Kidney (tissue), 14 donors: ENCODE measurements around the gene SSTR1. TPM values are rescaled to one million over a fixed set of nuclear protein-coding genes. Genes with fewer than 3 reads are reported as not detected.
A peak's percentile ranks its signal among the peaks of the same experiment; 100 is the strongest.

Experiments
- DNase-seq, 5 donors: peaks; one replicate each; pipeline ENCODE4 v3.0.0-alpha.2; 2013 to 2020
- FAIRE-seq: peaks from 2 replicates; lab custom pipeline; 2012; peaks lifted over from hg19 to GRCh38; lab: Jason Lieb, UNC
- H3K27ac ChIP-seq, 2 donors: one replicate each; pipeline ENCODE4 v1.7.0; 2013; ENCODE audit warnings: low read depth in 2 of 2, low read length in 2 of 2, inconsistent platforms in 1 of 2
- H3K27me3 ChIP-seq: one replicate; pipeline ENCODE4 v1.7.1; 2013; ENCODE audit warnings: low read length, inconsistent platforms; ENCODE audit not compliant: control insufficient read depth, insufficient read depth
- H3K36me3 ChIP-seq, 3 donors: one replicate each; pipeline versions ENCODE4 v1.7.0 to v1.7.1; 2013; ENCODE audit warnings: low read length in 3 of 3, control low read depth in 1 of 3, inconsistent platforms in 1 of 3; ENCODE audit not compliant: insufficient read depth in 3 of 3, control insufficient read depth in 2 of 3
- H3K4me1 ChIP-seq, 3 donors: one replicate each; pipeline versions ENCODE4 v1.7.0 to v1.7.1; 2013; ENCODE audit warnings: low read length in 3 of 3, inconsistent platforms in 1 of 3, low read depth in 1 of 3; ENCODE audit not compliant: control insufficient read depth in 2 of 3, insufficient read depth in 2 of 3
- H3K4me3 ChIP-seq, 3 donors: one replicate each; pipeline versions ENCODE4 v1.7.0 to v1.8.1; 2013; ENCODE audit warnings: low read length in 3 of 3, control low read depth in 1 of 3, inconsistent platforms in 1 of 3
- H3K9ac ChIP-seq, 3 donors: one replicate each; pipeline versions ENCODE4 v1.7.0 to v1.7.1; 2013; ENCODE audit warnings: low read length in 3 of 3, control low read depth in 1 of 3, inconsistent platforms in 1 of 3
- H3K9me3 ChIP-seq, 3 donors: one replicate each; pipeline versions ENCODE4 v1.7.0 to v1.7.1; 2013; ENCODE audit warnings: low read length in 3 of 3, control low read depth in 1 of 3, inconsistent platforms in 1 of 3; ENCODE audit not compliant: control insufficient read depth in 2 of 3, insufficient read depth in 1 of 3
- intact Hi-C: fragments of 100-400 bp; cut with DNase I; formaldehyde crosslinking; loops from one replicate; pipeline ENCODE4 v1.11.1; 2022
- polyA plus RNA-seq: library from polyadenylated mRNA; stranded (reverse); fragments of 350-450 nt; fragmentation: Illumina TruSeq; extraction: RNeasy Lipid Tissue Mini Kit (QIAGEN cat#74804); gene quantifications from one replicate; pipeline ENCODE4 v1.2.3, GENCODE V29; 2014; ENCODE audit warnings: low read depth, low replicate concordance; ENCODE audit not compliant: insufficient read depth
- total RNA-seq: library from RNA; stranded (reverse); fragmentation: NEBNext Ultra II Directional; extraction: Animal tissue kit (Norgen Biotek cat#: 25700); gene quantifications from one replicate; pipeline ENCODE4 v1.2.1, GENCODE V29; 2021
- TF ChIP-seq, protein P1 (sequence below): IDR thresholded peaks from 3 replicates; pipeline ENCODE4 v1.5.1; 2012; ENCODE audit warnings: mild to moderate bottlenecking, moderate library complexity, borderline replicate concordance; ENCODE audit not compliant: insufficient read depth; ENCODE audit errors: extremely low read depth
- donor health status: control.
- donor health status: control.
- donor health status: control.
- donor health status: control.
- donor health status: control.
- donor health status: DM: yes; HTN: yes; CAD: no.
- donor health status: Normal renal cell carcinoma (clear cell type).

Gene SSTR1
- total and polyA plus RNA-seq, 2 donors from 2014 or later: 1.3 to 4.0 TPM

DNA sequence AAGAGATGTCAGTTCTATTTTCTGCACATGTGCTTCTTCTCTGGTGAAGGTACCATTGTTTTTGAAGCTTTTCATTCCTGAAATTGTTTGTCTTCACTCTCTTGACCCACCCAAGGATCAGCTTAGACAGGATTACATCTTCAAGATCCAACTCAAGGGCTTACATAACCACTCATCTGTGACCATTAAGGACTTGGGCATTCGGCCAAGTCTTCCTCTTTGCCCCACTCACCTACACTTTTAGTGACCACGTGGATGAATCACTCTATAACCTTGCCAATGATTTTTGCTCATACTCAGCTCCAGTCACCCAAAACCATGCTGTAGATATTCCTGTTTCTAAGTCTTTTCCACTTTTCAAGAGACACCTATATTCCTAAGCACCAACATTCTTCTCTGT is 36.5 kb upstream of the SSTR1 start:
- Histone ChIP-seq H3K27ac (no peak overlapping the region), H3K9me3 (no peaks in the 10 kb centered on the region), H3K36me3 (no peaks in the 10 kb centered on the region), H3K4me1 (no peaks in the 10 kb centered on the region), H3K9ac (no peak overlapping the region), H3K4me3 (no peak overlapping the region), H3K27me3 (no peaks in the 10 kb centered on the region)
- DNase-seq (no peak), FAIRE-seq (no peak)
- intact Hi-C loops: no loop called here
- TF ChIP-seq, protein P1, sequence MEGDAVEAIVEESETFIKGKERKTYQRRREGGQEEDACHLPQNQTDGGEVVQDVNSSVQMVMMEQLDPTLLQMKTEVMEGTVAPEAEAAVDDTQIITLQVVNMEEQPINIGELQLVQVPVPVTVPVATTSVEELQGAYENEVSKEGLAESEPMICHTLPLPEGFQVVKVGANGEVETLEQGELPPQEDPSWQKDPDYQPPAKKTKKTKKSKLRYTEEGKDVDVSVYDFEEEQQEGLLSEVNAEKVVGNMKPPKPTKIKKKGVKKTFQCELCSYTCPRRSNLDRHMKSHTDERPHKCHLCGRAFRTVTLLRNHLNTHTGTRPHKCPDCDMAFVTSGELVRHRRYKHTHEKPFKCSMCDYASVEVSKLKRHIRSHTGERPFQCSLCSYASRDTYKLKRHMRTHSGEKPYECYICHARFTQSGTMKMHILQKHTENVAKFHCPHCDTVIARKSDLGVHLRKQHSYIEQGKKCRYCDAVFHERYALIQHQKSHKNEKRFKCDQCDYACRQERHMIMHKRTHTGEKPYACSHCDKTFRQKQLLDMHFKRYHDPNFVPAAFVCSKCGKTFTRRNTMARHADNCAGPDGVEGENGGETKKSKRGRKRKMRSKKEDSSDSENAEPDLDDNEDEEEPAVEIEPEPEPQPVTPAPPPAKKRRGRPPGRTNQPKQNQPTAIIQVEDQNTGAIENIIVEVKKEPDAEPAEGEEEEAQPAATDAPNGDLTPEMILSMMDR: no peak

DNA sequence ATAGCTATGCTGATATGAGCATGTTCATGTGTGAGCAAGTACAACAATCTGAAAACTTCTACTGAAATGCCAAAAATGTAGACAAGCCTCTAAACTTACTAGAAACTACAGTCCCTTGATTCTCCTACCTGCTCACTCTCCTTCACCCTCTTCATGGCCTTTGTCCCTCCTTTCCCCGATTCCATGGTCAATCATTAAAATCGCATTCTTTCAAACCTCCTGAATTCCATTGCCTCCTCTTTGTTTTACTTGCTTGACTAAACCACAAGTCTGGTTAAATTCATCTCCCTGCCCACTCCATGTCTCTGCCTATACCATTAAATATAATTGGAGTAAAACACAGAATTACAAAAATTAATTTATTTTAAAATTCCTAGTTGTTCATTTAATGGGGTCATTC is 33.0 kb upstream of the SSTR1 start:
- no peaks in the 10 kb centered on the region for H3K9me3 ChIP-seq
- TF ChIP-seq, protein P1: no peak
- intact Hi-C loops: no loop called here
- no peaks in the 10 kb centered on the region for H3K4me1 ChIP-seq
- FAIRE-seq (no peak), DNase-seq (peak in 2 of 5 donors; percentile 21 to 54)
- no peak overlapping the region for H3K9ac ChIP-seq
- H3K27me3 ChIP-seq: no peaks in the 10 kb centered on the region
- H3K36me3 ChIP-seq: no peaks in the 10 kb centered on the region
- H3K4me3 ChIP-seq: no peak overlapping the region
- no peak overlapping the region for H3K27ac ChIP-seq

DNA sequence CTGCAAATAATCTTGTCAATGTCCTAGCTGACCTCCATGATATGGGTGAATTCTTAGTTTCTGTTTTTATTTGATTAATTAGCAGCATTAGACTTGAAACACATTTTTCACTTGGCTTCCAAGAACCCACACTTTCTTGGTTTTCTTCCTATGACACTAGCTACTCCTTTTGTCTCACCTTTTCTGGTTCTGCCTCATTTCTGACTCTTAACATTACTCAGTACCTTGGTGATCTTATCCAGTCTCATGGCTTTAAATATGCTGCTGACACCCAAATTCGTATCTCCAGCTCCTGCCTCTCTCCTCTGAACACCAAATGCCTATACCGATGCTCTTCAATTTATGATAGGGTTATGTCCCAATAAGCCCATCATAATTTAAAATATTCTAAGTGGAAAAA is 32.0 kb upstream of the SSTR1 start:
- DNase-seq: no peak
- Histone ChIP-seq H3K9me3 (no peaks in the 10 kb centered on the region), H3K36me3 (no peaks in the 10 kb centered on the region), H3K4me3 (no peak overlapping the region), H3K9ac (no peak overlapping the region), H3K4me1 (no peaks in the 10 kb centered on the region), H3K27me3 (no peaks in the 10 kb centered on the region), H3K27ac (no peak overlapping the region)
- intact Hi-C loops: no loop called here
- no peak for FAIRE-seq
- TF ChIP-seq, protein P1: no peak

DNA sequence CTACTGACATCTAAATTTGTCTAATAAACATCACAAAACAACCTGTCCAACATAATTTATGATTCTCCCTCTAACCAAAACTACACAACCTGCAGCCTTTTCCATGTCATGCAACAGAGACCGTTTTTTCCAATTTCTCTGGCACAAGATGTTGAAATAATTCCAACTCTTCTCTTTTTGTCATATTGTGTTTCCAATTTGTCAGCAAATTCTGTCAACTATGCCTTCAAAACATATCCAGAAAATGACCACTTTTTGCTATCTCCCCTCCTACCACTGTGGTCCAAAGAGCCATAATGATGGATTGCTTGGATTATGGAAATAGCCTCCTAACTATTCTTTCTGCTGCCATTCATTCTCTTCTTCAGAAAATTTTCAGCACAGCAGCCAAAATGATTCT is 31.3 kb upstream of the SSTR1 start:
- no peaks in the 10 kb centered on the region for H3K36me3 ChIP-seq
- FAIRE-seq (no peak), DNase-seq (no peak)
- H3K9ac ChIP-seq: no peak overlapping the region
- intact Hi-C loops: no loop called here
- no peaks in the 10 kb centered on the region for H3K27me3 ChIP-seq
- H3K4me3 ChIP-seq: no peak overlapping the region
- no peak overlapping the region for H3K27ac ChIP-seq
- H3K9me3 ChIP-seq: no peaks in the 10 kb centered on the region
- TF ChIP-seq, protein P1: no peak
- no peaks in the 10 kb centered on the region for H3K4me1 ChIP-seq
